Measurements from ENCODE around the gene ADPRM.

The ADPRM gene

DNA sequence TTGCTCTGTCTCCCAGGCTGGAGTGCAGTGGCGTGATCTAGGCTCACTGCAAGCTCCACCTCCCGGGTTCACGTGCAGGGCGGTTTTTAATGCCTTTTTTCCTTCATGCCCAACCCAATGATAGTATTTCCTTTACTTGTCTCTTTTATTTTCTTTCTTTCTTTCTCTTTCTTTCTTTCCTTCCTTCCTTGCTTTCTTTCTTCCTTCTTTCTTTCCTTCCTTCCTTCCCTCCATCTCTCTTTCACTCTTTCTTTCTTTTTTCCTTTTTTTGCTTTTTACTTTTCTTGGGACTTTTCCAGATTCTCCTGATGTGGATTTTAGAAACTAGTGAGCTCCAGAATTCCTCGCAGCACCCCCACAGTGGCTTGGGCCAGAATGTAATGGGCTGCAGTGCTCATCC is 43.4 kb upstream of the ADPRM start:
- in situ Hi-C loops (cut with MboI; ENCODE audit: low pct_unique_long_range_greater_than_20kb, low sequenced_read_pairs, unreplicated experiment) = loop anchor here (10.0 kb wide), 1 partner anchor 191 kb away; no protein-coding TSS in a partner anchor
- no peak for DNase-seq (ENCODE audit: low spot score)
- TF ChIP-seq CTCF (IDR thresholded peaks at IDR 0.05; ENCODE audit: extremely low read depth, insufficient read depth, missing control alignments) = no peak

GRCh38 chr17:10657148-10657547 is 40.2 kb upstream of the ADPRM start, which contains the start of gene MYH3:
Gene MYH3 (minus strand): TSS chr17:10657309. CDS start chr17:10655064, 2,245 bp downstream.
- in situ Hi-C loops (cut with MboI; ENCODE audit: low pct_unique_long_range_greater_than_20kb, low sequenced_read_pairs, unreplicated experiment) = loop anchor here (10.0 kb wide), 1 partner anchor 188 kb away; no protein-coding TSS in a partner anchor
- TF ChIP-seq CTCF (IDR thresholded peaks at IDR 0.05; ENCODE audit: extremely low read depth, insufficient read depth, missing control alignments) = no peak
- DNase-seq (ENCODE audit: low spot score) = no peak

- DNase-seq (ENCODE audit: low spot score) = no peak
- no peak for TF ChIP-seq CTCF (IDR thresholded peaks at IDR 0.05; ENCODE audit: extremely low read depth, insufficient read depth, missing control alignments)
- in situ Hi-C loops (cut with MboI; ENCODE audit: low pct_unique_long_range_greater_than_20kb, low sequenced_read_pairs, unreplicated experiment) = loop anchor here (10.0 kb wide), 1 partner anchor 187 kb away; no protein-coding TSS in a partner anchor
Observed at GRCh38 chr17:10657879-10658278, 39.5 kb upstream of the ADPRM start.

- TF ChIP-seq CTCF (IDR thresholded peaks at IDR 0.05; ENCODE audit: extremely low read depth, insufficient read depth, missing control alignments) = no peak
- in situ Hi-C loops (cut with MboI; ENCODE audit: low pct_unique_long_range_greater_than_20kb, low sequenced_read_pairs, unreplicated experiment) = no loop called here
- no peak for DNase-seq (ENCODE audit: low spot score)
Observed at GRCh38 chr17:10661437-10661836, 36.0 kb upstream of the ADPRM start.

DNA sequence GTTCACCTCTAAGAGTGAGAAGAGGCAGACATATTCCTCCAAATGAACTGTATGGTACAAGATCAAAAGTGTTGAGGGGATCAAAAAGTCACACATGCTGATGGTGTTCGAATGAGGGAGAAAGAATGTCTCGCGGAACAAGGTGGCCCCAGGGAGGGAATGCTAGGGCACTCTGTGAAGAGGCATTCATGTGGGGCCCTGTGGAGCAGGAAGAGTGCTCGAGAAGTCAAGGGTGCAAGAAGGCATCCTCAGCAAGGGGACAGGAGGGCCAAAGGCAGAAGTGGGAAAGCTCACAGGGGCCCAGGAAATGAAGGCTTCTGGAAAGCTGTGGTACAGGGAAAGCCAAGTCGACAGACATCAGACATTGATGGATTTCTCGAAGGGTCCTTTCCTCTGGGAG is 34.2 kb upstream of the ADPRM start:
- no peak for TF ChIP-seq CTCF (IDR thresholded peaks at IDR 0.05; ENCODE audit: extremely low read depth, insufficient read depth, missing control alignments)
- in situ Hi-C loops (cut with MboI; ENCODE audit: low pct_unique_long_range_greater_than_20kb, low sequenced_read_pairs, unreplicated experiment) = no loop called here
- no peak for DNase-seq (ENCODE audit: low spot score)

DNA sequence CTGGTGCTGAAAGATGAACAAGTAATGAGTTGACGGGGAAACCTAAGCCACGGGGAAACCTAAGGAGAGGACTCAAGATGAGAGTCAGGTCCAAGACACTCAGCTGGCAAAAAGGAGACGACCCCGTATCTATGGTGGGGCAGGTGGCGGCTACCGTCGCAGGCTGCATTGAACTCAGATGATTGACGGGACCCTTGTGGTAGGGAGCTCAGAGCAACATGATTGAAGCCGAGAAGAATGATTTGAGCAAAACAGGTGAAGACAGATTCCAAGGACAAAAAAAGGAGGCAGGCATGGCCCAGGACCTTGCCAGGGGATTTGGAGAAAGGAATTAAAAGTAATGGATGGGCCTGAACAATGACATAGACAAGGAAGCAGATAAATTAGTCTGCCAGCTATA is 32.8 kb upstream of the ADPRM start:
- no peak for TF ChIP-seq CTCF (IDR thresholded peaks at IDR 0.05; ENCODE audit: extremely low read depth, insufficient read depth, missing control alignments)
- in situ Hi-C loops (cut with MboI; ENCODE audit: low pct_unique_long_range_greater_than_20kb, low sequenced_read_pairs, unreplicated experiment) = no loop called here
- no peak for DNase-seq (ENCODE audit: low spot score)

- DNase-seq (ENCODE audit: low spot score) = no peak
- no peak for TF ChIP-seq CTCF (IDR thresholded peaks at IDR 0.05; ENCODE audit: extremely low read depth, insufficient read depth, missing control alignments)
- in situ Hi-C loops (cut with MboI; ENCODE audit: low pct_unique_long_range_greater_than_20kb, low sequenced_read_pairs, unreplicated experiment) = no loop called here
Observed at GRCh38 chr17:10666906-10667305, 30.5 kb upstream of the ADPRM start.
